GM21515 (cell line): ENCODE measurements around the gene INHBB.

Experiments used
- ATAC-seq: cut with Tn5 transposase; IDR thresholded peaks from one replicate; pipeline ENCODE4 v1.9.1; 2021; ENCODE audit not compliant: unreplicated experiment

Gene INHBB

DNA sequence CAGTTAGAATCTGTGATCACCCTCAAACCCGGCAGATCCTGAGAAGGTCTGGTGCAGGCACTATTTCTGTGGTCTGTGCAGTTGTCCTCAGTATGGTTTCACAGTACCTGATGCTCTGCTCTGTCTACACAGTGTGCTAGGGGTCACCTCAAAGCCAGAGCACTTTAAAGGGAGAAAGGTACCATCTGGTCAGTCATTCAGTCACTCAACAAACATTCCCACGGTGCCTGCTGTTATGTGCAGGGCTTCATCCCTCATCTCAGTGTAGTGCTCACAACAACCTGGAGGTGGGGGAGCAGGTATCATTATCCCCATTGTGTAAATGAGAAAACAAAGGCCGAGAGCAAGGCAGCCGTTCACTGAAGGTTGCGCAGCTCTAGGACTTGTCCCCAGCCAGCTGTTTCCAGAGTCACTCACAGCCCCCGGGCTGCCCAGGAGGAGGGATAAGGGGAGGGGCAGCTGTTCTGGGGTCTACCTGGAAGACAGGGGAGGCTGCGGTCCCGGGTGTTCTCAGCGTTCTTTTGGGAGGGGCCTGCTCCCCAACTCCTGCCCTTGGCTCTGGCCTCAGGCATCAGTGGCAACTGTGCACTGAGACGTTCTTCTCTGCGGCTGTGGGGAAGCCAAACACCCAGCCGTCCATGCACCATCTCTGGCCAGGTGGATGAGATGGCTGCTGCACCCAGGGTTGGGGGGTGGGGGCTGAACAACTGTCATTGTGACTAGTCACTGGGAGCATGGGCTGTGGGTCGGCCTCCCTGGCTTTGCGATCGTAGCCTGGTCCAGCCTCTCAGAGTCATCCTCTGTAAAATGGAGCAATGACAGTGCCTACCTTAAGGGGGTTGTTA lies 9.2 kb downstream of the INHBB start:
- no peak for ATAC-seq

DNA sequence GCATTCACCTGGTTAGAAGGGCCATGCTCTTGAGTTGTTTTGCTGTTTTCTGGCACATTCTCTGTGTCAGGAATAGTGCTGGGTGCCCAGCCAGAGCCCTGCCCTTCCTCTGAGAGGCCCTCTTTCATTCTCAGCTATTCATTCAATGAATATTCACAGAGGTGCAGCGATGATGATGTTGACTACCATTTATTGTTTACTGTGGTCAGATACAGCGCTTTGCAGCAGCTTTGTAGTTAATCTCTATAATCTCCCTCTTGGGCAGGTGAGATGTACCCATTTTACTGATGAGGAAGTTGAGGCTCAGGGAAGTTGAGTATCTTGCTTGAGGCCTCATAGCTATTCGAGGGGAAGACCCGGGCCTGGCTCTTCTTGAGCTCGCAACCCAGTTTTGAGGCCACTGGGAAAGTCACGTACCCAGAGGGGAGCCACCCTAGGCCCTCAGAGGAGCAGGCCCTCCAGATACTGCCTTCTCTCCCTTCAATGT lies 9.9 kb downstream of the INHBB start:
- ATAC-seq, result no peak

DNA sequence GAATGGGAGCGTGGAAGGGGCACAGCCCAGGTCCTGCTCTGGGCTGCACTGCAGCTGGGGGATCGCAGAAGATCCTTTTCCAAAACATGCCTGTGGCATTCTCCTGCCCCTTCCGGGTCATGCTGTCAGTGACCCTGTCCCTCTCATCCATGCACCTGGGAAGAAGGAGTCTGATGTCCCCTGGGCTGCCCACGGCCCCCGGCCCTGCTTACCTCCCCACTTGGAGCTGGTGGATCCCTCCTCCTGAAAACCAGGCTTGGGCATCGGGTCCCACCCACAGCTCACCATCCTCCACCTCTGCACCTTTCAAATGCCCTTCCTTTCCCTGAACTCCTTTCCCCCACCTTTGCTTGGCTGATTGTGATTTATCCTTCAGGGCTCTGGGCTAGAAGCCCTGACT lies 11.8 kb downstream of the INHBB start:
- no peak for ATAC-seq

DNA sequence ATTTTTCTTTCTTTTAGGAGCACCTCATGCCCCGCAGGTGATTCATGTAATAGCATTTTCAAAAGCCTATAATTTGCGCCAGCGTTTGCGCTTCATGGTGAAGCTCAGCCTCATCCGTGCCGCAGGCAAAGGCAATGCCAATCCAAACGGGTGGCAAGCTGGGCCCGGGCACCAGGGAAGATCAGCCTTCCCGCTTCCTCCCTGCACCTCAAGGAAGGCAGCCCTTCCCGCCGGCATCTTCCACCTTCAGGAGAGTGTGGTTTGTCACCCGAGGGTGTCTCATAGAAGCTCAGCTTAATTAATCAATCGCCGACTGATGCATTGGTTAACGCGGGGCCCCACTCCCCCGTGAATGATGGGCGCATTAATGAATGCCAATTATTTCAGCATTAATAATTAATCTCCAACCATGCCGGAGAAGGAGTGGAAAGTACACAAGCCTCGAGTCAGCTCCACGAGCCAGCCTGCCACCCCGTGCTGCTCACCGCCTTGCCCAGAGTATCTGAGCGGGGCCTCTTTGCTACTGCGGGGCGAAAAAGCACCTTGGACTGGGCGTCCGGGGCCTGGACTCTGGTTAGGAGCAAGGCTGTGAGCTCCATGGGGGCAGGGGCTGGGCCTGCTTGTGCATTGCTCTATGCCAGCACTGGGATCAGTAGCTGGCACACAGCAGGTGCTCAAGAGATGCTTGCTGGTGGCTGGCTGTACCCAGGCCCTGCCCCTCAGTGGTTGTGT lies 13.0 kb downstream of the INHBB start:
- ATAC-seq, result no peak

DNA sequence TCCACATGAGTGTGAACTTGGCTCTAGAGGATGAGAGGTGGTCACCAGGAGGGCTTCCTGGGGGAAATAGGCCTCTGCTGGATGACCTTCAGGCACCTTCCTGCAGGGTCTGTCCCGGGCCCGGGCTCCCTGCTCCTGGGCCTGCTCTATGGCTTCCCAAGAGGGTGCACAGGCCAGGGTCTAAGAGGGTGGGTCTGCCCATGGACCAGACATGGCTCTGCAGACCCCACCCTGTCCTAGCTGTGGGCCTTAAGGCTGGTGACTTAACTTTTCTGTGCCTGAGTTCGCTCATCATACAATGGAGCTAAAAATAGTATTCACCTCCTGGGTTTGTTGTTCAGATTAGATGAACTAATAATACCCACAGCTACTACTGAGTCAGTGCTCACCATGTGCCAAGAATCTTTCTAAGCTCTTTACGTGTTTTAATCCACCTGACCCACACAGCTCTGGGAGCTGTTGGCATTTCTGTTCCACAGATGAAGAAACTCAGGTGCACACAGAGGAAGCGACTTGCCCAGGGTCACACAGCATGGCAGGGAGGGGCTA lies 14.4 kb downstream of the INHBB start:
- ATAC-seq, result no peak

DNA sequence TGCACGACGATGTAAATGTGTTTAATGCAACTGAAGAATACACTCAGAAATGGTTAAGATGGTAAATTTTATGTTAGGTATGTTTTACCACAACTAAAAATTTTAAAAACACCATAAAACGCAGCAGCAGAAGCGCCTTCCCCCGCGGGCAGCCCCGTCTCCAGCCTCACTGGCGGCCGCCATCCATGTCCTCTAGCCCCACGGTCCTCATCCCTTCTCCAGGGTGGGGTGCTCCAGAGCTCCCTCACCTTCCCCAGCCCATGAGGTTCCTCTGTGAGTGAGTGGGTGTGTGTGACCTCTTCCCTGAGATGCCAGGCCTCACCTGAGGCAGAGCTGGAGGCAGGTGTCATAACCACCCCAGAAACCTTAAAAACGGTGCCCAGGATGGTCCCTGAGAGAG lies 17.0 kb downstream of the INHBB start:
- no peak for ATAC-seq

DNA sequence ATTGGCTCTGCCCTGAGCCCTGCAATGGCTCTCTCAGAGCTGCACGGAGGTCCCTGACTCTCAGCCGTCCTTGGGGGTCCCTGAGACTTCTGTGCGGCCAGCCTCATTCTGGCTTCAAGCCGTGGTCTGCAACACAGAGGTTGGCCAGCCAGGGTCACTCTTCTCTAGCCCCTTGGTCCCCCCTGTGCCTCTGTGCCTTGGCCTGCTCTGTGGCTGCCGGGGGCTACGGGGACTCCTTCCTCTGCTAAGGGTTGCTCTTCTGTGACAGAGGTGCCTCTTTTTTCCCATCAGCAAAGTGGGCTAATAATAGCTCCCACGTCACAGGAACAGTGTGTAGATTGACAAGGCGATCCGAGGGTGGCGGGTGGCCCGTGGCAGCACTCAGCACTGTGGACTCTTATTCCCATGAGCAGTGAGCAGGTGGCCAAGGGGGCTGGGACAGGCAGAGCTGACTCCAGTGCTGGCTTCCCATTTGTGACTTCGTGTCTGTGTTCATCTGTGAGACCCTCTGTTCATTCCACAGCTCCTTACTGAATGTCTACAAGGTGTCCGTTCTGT lies 19.4 kb downstream of the INHBB start:
- no peak for ATAC-seq

DNA sequence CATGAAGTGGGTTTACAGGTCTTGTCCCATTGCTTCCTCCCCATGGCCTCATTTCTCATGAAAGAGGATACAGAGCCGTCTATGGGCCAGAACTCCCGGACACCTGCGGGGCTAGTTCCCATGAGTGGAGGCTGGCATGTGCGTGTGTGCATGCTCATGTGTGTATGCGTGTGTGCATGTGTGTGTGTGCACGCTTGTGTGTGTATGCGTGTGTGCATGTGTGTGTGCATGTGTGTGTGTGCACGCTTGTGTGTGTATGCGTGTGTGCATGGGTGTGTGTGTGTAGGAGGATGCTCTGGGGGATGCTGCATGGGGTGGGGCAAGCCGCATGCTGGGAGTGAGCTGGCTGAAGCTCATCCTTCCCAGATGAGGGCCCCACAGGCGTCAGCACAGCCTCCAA lies 20.8 kb downstream of the INHBB start:
- no peak for ATAC-seq

DNA sequence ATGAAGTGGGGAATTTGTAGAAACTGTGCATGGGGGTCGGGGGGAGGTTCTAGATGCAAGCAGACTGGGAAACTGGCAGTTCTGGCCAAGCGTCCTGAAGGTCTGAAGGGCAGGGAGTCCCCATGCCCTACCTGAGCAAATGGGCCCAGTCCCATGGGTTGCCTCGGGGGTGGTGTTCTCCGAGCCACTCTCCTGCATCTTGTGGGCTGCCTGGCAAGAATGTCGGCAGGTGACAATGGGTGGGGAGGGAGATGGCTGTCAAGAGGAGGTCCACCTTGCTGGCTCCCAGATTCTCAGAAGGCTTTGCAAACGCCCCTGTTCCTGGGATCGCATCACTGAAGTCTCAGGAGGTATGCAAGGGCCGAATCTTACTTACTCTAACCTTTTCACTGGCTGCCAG lies 21.3 kb downstream of the INHBB start:
- ATAC-seq, result no peak

DNA sequence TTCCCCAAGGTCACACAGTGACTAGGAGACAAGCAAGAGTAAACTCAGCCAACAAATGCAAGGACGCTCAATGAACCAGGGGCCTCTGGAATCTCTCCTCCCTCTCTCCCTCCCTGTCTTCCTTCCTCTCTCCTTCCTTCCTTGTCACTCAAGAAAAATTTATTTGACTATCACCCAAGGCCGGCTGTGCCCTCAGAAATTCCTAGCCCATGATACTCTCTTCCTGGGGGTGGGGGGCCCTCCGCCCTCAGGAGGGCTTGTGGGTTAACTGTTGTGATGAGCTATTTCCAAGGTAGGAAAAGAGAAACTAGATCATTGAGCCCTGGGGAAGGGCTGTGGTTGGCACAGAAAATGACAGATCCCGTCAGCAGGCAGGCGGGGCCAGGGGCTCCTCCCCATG lies 21.7 kb downstream of the INHBB start:
- no peak for ATAC-seq

DNA sequence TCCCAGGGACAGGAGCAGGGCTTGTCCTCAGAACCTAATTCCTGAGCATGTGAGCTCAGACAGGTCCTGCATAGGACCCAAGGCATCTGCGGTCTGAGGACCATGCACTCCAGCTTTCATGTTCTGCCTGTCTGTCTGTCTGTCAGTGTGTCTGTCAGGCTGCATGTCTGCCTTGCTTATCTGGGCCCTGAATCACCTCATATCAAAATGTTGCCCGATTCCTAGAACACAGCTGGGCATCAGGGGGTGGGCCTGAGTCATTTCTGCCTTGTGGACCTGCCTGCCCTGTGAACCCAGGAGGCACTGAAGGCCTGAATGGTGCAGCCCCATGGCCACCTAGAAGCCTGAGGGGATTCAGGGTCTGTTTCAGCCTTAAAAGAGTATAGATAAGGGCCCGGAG lies 22.1 kb downstream of the INHBB start:
- no peak for ATAC-seq

DNA sequence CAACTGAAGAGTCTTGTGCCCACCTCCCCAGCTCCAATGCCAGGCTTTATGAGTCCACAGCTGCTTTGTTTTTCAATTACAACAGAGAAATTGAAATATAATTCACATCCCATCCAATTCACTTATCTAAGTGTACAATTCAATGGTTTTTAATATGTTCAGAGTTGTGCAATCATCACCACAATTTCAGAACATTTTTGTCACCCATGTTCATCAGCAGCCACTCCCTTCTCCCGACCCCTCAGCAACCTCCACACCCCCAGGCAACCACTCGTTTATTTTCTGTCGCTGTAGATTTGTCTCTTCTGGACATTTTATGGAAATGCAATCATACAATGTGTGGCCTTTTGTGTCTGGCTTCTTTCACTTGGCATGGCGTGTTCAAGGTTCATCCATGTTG lies 23.3 kb downstream of the INHBB start:
- ATAC-seq, result no peak

DNA sequence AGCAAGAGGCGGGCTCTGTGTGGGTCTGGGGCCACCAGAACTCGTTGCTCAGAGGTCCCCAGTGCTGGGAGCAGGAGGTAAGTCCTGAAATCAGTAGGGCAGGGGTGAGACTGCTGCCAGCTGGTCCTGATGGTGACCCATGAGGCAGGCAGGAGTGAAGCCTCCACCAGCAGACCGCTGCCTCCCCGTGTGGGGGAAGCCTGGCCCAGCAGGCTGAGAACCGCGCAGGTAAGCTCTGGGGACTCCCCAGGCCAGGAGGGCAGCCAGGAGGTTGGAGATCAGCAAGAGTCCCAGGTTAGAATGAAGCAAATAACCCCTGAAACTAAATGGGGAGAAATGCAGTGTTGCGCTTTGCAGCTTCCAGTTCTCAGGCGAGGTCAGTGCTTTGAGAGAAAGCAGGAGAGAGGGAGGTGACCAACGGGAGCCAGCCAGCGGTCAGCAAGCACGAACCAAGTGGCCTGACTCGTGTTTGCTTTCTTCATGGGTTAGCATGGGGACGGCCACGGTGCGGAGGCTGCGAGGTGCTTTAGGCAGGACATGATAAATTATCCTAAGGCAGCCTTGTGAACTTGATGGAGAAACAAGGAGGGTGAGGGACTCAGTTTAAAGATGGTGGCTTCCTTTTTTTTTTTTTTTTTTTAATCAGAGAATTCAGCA lies 26.2 kb downstream of the INHBB start:
- ATAC-seq, result no peak

DNA sequence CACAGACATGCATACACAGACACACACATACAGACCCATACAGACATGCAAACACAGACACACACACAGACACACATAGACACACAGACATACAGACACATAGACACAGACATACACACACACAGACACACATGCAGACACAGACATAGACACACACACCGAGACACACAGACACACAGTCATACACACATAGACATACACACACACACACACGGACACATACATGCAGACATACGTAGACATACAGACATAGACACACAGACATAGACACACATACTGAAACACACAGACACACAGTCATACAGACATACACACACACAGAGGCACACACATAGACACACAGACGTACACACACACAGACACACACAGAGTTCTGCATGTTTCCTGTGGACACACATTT lies 26.9 kb downstream of the INHBB start:
- no peak for ATAC-seq

DNA sequence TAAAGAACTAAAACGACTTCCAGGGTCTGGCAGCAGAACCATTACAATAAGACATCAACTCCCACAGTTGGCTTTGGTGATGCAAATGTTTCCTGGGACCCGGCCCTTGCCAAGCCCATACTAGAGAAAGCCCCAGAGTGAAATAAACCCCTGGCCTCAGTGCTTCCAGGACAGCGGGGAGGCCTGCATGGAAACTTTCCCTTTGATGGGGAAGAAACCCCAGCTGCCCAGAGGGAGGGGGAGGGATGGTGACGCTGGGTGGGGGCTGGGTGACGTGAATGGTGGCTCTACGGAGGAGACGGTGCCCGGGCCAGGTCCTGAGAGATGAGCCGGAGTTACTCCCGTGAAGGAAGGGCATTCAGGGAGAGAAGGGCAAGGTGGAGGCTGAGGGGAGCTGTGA lies 27.5 kb downstream of the INHBB start:
- no peak for ATAC-seq

DNA sequence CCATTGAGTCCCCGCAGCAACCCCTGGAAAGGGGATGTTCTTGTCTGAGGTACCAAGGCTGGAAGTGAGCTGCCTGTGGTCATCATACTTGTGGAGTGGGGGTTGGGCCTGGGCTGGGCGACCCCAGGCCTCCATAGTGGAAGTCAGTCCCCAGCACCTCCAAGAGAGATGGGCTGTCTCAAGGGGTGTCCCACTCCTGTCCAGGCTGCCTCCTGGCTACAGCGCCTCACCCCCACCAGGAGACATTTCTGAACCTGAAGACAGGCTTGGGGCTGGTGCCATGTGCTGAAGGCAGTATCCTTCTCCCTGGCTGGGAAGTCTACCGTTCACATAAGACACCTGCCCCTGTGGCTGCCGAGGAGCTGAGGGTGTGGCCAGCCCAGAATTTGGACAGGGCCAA lies 28.9 kb downstream of the INHBB start:
- no peak for ATAC-seq

DNA sequence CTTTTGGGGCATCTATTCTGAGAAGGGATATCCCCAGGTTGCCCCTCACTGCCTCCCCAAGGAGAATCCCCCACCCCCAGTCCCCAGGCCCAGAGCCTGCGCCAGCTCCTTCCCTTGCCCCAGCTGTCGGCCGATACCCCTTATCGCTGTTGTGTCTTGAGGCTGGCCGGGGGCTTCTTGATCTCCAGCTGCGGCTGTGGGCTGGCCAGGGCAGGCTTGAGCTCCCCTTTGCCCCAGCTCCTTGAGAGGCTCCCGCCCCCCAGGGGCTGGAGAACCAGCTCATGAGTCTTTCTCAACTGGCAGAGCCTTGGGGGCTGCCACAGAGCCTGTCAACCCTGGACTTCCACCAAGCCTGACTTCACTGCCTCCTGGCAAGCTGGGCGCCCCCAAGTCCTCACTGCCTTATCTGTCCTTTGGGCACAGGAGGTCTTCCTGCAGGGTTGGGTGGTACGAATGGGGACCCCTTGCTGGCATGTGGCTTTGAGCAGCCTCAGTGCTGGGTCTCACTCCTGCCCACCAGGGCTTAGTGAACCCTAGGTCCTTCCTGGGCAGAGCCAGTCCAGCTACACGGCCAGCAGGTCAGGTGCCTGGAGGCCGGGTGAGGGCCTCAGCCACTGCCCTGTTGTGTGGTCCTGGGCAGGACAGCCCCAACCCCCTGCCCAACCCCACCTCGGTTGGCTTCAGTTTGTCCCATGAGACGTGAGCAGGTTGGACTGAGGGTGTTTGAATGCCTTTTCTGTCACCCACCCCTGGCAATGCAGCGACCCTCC lies 29.5 kb downstream of the INHBB start:
- no peak for ATAC-seq

DNA sequence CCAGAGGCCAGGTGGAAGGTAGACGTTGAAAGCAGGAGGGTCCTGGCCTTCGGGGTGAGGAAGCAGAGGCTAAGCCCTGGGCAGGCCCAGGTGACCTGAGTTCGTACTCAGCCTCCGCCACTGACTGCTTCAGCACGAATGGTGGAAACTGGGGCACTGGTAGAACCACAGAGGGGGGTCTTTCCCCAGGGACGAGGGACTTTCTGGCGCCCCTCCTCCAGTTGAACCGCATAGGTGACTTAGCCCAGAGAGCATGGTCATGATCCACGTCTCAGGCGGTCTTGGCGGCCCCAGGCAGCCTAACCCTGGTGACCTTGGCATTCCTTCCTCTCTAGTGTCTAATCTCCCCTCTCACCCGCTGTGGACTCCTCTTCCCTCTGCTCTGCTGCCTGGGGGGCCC lies 30.2 kb downstream of the INHBB start:
- ATAC-seq, result no peak

DNA sequence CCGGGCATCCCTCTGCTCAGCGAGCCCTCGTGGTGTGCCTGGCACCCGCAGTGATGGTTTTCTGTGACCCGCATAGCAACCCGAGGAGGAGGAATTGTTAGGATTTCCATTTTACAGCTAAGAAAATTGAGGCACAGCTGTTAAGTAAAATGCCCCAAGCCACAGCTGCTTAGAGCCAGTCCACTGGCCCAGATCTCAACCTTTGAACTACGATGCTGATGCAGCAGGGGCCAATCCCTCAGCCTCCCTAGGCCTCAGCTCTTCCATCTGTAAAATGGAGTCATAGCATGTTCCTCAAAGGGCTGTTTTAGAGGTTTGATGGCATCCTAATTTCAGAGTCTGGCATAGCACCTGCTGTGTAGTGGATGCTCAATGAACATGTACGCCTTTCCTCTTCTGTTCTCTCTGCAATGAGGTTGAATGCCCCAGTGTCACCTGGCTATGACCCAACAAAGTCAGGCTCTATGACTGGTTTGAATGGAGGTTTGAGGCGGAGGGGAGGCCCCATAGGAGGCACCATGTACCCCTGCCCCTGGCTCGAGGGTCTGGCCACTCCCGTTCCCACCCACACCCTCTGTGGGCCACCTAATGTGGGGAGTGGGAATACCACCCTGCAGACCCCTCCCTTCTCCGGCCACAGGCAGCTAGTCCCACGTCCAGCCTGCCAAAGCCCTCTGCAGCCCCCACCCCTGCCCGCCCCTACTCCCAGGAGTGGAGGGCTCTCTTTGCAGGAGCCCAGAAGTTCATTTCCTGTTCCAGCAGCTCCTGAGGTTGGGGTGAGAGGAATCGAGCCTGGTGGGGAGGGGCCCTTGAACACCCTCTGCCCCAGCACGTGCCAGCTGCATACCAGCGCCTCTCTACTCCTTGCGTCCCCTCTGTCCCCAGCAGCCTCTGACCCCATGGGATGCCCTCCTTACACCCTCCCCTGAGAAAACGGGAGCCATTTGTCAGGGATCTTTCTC lies 31.0 kb downstream of the INHBB start:
- ATAC-seq, result no peak
